Retinal pigment epithelial cell (primary cell): ENCODE measurements around the gene ASS1.

Experiments
- DNase-seq: peaks from one replicate; pipeline ENCODE4 v3.0.0-alpha.2; 2010; ENCODE audit warnings: low read depth
- H3K4me3 ChIP-seq: 2 replicates; pipeline ENCODE4 v1.5.1; 2011; ENCODE audit warnings: mild to moderate bottlenecking, low read length, control low read depth, moderate library complexity
- CTCF ChIP-seq: conservative IDR thresholded peaks from 2 replicates; pipeline ENCODE4 v1.5.1; 2011; ENCODE audit warnings: low read depth, low read length, control low read depth, inconsistent platforms

The ASS1 gene

DNA sequence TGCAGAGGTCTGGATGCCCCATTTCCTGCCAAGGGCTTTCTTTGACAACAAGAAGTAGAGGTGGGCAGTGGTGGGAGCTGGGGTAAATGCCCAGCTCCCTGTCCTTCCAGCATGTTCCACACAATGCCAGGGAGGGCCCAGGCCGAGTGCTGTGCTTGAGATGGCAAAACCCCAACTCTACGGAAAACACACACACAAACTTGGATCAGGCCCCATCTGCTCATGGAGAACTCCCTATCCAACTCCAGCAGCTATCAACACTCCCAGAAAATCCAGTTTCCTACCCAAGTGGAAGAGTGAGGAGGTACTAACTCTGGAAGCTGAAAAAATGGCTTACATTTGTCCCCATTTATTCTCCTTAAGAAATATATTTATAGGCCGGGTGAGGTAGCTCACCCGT, 73.5 kb downstream of the ASS1 start:
- no peak for DNase-seq
- TF ChIP-seq CTCF: no peak
- no peak overlapping the region for H3K4me3 ChIP-seq

DNA sequence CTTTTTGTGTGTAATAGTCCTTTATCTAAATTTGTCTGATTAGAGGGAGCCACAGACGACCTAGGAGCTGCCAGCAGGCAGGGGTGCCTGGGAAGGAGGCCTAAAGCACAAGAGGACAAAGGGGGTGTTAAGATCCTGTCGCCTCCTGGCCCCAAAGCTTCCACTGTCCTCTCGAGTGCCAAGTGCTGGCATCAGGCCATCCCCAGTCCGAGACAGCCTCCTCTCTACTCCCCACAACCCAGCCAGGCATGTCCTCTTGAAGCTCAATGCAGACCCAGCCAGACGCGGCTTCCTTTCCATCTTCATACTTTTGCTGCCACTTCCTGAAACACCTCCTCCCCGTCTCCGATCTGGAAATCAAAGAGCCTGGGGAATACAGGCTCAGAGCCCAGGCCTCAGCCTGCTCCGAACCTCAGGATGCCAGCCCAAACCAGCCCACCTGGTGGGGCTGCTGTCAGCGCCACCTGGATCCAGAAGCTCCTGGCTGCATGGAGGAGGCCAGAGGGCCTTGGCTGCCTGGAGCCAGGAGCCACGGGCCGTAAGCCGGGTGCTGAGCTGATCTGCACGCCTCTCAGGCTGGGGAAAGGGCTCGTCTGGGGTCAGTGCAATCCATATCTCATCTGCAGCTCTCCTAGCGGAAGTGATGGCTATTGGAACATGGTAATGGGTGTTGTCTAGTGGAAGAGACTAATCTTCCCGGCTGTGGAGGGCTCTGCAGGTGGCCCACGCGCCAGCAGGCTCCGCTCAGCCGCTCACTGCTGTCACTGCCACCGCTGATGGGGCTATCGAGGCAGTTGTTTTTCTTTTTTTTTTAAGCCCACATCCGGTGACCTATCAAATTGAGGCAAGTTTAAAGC, 74.4 kb downstream of the ASS1 start:
- H3K4me3 ChIP-seq: no peak overlapping the region
- TF ChIP-seq CTCF: no peak
- no peak for DNase-seq

DNA sequence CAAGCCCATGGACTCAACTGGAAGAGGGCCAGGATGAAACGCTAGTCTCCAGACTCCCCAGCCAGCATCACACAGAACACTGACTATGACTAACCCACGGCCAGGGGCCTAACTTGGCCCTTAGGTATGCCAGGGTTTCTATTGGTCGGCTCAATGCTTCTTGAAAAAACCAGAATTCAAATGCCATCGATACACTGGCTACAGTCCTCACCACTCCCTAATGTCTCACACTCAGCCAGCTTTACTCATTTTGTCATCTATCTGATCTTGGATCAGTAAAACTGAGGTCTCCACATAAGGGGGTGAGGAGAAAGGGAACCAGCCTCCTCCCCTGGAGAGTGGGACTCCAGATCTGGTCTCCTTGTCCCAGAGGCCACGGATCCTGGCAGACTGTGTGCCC, 75.2 kb downstream of the ASS1 start:
- TF ChIP-seq CTCF: no peak
- DNase-seq: no peak
- H3K4me3 ChIP-seq: no peak overlapping the region

DNA sequence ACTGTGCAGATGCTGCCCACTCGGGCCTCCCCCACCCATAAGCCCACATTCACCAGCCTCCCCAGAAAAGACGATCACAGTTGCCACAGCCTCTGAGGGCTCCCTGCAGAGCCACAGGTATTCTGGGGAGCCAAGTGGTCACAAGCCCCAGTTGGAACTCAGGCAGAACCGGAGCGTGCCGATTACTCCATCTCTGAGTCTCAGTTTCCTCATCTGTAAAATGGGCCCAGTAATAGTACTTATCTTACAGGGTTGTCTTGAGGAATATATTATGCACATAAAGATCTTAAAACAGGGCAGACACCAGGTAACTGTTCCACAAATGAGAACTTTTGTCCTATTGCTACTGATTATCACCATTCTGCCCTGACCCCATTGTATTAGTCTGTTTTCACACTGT, 77.0 kb downstream of the ASS1 start:
- H3K4me3 ChIP-seq: no peak overlapping the region
- DNase-seq: no peak
- TF ChIP-seq CTCF: no peak

GRCh38 chr9:130522233-130522808, 77.6 kb downstream of the ASS1 start:
- no peak overlapping the region for H3K4me3 ChIP-seq
- DNase-seq: no peak
- no peak for TF ChIP-seq CTCF

- no peak for DNase-seq
- H3K4me3 ChIP-seq: no peak overlapping the region
- TF ChIP-seq CTCF: no peak
These were observed 79.2 kb downstream of the ASS1 start for GRCh38 chr9:130523921-130524320.
